OCI-LY7 (cell line): ENCODE measurements around the gene UQCC5. TPM values are rescaled to one million over a fixed set of nuclear protein-coding genes. Genes with fewer than 3 reads are reported as not detected.
"Not testable (repeated sequence)": the region's sequence is repeated elsewhere in the genome, so short reads cannot be mapped to it uniquely, and the experiment has no call there.

Experiments
- BruUV-seq: library from RNA; stranded (reverse); fragments of 400-500 nt; replicated peaks from 2 replicates; lab custom pipeline; 2021; lab: Mats Ljungman, UMichigan
- CTCF ChIA-PET: fragments of 300-600 bp; sonication (Branson Sonifier 250); formaldehyde crosslinking; loops from one replicate; lab custom pipeline; 2022; ENCODE audit warnings: antibody characterized with exemption; ENCODE audit not compliant: unreplicated experiment; lab: Charles Lee
- POLR2A ChIA-PET: fragments of 300-600 bp; sonication (Branson Sonifier 250); formaldehyde crosslinking; loops from one replicate; lab custom pipeline; 2022; ENCODE audit warnings: antibody characterized with exemption; lab: Charles Lee
- DNase-seq: peaks from one replicate; pipeline ENCODE4 v3.0.0-alpha.2; 2015; ENCODE audit warnings: low spot score
- H2AFZ ChIP-seq: fragments of 200-600 bp; sonication (generic), shearing (Covaris generic); 2 replicates; pipeline ENCODE4 v1.6.1; 2014; ENCODE audit warnings: mild to moderate bottlenecking, antibody characterized with exemption, low read length, moderate library complexity
- H3K27ac ChIP-seq: fragments of 200-600 bp; sonication (generic); 2 replicates; pipeline ENCODE4 v1.5.1; 2014; ENCODE audit warnings: mixed run types, low read depth, mild to moderate bottlenecking, moderate library complexity, low read length, inconsistent platforms; ENCODE audit not compliant: poor library complexity, severe bottlenecking
- H3K36me3 ChIP-seq: fragments of 200-600 bp; sonication (generic); 2 replicates; pipeline ENCODE4 v1.6.1; 2014; ENCODE audit warnings: mild to moderate bottlenecking, antibody characterized with exemption, low read length, moderate library complexity, mixed read lengths; ENCODE audit not compliant: insufficient read depth
- H3K4me1 ChIP-seq: fragments of 200-600 bp; sonication (generic); 2 replicates; pipeline ENCODE4 v1.5.1; 2014; ENCODE audit warnings: mild to moderate bottlenecking, low read length; ENCODE audit not compliant: insufficient read depth, poor library complexity, severe bottlenecking
- H3K4me2 ChIP-seq: fragments of 200-600 bp; sonication (generic); 2 replicates; pipeline ENCODE4 v1.6.1; 2014; ENCODE audit warnings: mild to moderate bottlenecking, low read length
- H3K4me3 ChIP-seq: fragments of 200-600 bp; sonication (generic); 2 replicates; pipeline ENCODE4 v1.5.1; 2014; ENCODE audit warnings: mild to moderate bottlenecking, low read depth, low read length; ENCODE audit not compliant: poor library complexity, severe bottlenecking
- H3K79me2 ChIP-seq: fragments of 200-600 bp; sonication (generic); 2 replicates; pipeline ENCODE4 v1.6.1; 2016; ENCODE audit warnings: low read depth, mild to moderate bottlenecking, low read length, moderate library complexity, mixed read lengths; ENCODE audit not compliant: insufficient read depth
- H3K9me2 ChIP-seq: fragments of 200-600 bp; sonication (generic); 2 replicates; pipeline ENCODE4 v1.6.1; 2016; ENCODE audit warnings: mild to moderate bottlenecking, low read length, mixed read lengths; ENCODE audit not compliant: insufficient read depth
- H3K9me3 ChIP-seq: fragments of 200-600 bp; sonication (generic); 2 replicates; pipeline ENCODE4 v1.6.1; 2014; ENCODE audit warnings: mild to moderate bottlenecking, mixed run types, low read length, mixed read lengths
- H4K20me1 ChIP-seq: fragments of 200-600 bp; sonication (generic); 2 replicates; pipeline ENCODE4 v1.6.1; 2014; ENCODE audit warnings: mild to moderate bottlenecking, antibody characterized with exemption, low read length, moderate library complexity, mixed read lengths; ENCODE audit not compliant: insufficient read depth
- EZH2phosphoT487 ChIP-seq: fragments of 200-600 bp; sonication (generic); IDR thresholded peaks from 2 replicates; pipeline ENCODE4 v1.6.1; 2018; ENCODE audit warnings: low read depth, borderline replicate concordance, mild to moderate bottlenecking, mixed run types, antibody characterized with exemption, low read length, moderate library complexity, mixed read lengths
- intact Hi-C: fragments of 100-400 bp; cut with micrococcal nuclease; formaldehyde crosslinking; loops from one replicate; pipeline ENCODE4 v1.10.0; 2022; ENCODE audit not compliant: unreplicated experiment
- total RNA-seq, 2 experiments: library from RNA; depleted of rRNA in 1 of 2; stranded (reverse); fragments of >200 nt in 1 of 2; shearing (Covaris generic) in 1 of 2; gene quantifications; 2 replicates each; pipeline ENCODE4 v1.2.3, GENCODE V29; 2014 to 2022
- TF ChIP-seq, protein P1 (sequence below): fragments of 200-600 bp; sonication (generic); conservative IDR thresholded peaks from 2 replicates; pipeline ENCODE4 v1.5.1; 2014; ENCODE audit warnings: mild to moderate bottlenecking, antibody characterized with exemption, low read length, moderate library complexity, mixed read lengths

The UQCC5 gene
- total RNA-seq, 2 experiments from 2014 or later, result 18.4 to 25.6 TPM

DNA sequence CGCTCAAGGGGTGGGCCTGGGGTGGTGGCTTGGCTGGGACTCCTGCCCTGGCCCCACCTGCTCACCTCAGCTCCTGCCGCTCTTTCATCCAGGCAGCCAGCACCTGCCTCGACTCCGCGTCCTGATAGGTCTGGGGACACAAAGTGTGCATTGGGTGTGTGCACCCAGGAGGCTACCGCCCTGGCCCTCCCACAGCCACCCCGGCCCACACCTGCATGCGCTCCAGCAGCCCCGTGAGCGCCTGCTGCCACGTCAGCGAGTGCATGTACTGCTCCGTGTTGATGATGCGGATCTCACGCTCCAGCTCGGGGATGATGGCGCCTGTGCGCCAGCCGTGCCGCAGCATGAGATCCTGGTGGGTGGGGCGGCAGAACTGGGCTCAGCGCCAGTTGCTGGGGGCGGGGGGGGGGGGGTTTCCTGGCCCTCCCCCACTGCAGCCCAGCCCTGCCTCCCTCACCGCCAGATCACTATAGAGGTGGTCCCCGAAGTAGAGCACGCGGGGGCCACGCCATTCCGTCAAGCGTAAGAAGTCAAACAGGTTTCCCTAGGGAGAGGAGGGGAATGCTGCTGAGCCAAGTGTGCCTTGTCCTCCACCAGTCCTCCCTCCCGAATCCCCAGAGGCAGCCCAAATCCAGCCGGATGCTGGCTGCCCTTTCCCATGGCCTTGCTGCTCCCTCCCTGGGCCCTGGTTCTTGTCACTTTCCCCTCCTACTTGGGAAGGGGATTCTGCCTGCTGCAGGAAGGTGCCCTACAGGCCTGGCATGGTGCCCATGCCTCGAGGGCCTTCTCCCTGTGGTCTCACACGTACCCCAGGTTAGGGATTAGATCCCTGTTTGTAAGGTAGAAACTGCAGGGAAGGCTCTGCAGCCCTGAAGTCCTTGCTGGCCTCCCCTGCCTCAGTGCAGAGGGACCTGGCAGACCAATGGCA lies 11.4 kb upstream of the UQCC5 start:
- TF ChIP-seq, protein P1, sequence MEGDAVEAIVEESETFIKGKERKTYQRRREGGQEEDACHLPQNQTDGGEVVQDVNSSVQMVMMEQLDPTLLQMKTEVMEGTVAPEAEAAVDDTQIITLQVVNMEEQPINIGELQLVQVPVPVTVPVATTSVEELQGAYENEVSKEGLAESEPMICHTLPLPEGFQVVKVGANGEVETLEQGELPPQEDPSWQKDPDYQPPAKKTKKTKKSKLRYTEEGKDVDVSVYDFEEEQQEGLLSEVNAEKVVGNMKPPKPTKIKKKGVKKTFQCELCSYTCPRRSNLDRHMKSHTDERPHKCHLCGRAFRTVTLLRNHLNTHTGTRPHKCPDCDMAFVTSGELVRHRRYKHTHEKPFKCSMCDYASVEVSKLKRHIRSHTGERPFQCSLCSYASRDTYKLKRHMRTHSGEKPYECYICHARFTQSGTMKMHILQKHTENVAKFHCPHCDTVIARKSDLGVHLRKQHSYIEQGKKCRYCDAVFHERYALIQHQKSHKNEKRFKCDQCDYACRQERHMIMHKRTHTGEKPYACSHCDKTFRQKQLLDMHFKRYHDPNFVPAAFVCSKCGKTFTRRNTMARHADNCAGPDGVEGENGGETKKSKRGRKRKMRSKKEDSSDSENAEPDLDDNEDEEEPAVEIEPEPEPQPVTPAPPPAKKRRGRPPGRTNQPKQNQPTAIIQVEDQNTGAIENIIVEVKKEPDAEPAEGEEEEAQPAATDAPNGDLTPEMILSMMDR, result no peak
- TF ChIP-seq EZH2phosphoT487, result no peak
- H3K4me3 ChIP-seq, result no peak overlapping the region
- no peaks in the 10 kb centered on the region for H3K79me2 ChIP-seq
- no peaks in the 10 kb centered on the region for H3K4me1 ChIP-seq
- ChIA-PET POLR2A (no interaction called here), CTCF (no interaction called here)
- H3K4me2 ChIP-seq, result no peak overlapping the region
- no TSS peak for BruUV-seq
- H4K20me1 ChIP-seq, result no peaks in the 10 kb centered on the region
- H3K9me3 ChIP-seq, result no peaks in the 10 kb centered on the region
- H2AFZ ChIP-seq, result no peak overlapping the region
- intact Hi-C loops, result no loop called here
- peaks cover 34% of the 10 kb centered on the region for H3K36me3 ChIP-seq
- H3K27ac ChIP-seq, result no peak overlapping the region
- no peak for DNase-seq
- no peaks in the 10 kb centered on the region for H3K9me2 ChIP-seq

DNA sequence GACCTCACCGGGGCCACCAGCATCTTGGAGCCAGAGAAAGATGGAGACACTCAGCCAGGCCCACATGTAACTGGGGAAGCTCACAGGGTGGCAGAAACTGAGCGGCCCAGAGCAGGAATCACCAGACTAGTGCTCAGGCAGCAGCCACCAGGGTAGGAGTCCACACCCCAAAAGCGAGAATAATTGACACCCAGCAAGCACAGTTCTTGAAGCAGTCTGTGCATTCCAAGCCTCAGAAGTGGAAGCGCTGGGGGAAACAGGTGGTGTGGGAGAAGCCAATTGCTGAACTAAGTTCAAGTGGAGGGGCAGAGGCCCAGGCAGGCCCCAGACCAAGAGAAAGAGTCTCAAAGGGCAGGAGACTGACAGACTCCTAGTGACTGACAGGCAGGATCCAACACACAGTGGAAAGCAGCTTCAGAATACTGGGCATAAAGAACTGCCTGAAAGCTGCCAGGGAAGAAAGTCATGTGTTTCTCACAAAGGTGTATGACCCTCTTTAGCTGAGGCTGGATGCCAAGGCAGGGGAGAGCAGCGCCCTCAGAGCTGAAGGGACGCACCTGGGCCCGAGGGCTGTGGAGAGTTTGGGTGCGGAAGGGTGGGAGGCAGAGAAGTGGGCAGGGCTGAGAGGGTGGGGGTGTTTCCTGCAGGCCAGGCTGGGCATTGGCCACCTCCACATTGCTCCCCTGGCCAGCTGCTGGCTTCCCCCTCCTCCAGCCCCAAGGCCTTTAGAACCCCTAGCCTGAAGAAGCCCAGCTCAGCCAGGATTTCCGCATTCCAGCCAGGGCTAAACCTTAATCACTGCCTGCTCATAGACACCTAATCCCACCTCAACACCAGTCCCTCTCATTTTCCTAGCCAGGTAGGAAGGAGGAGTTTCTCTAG lies 10.5 kb upstream of the UQCC5 start:
- Histone ChIP-seq H2AFZ (no peak overlapping the region), H3K36me3 (peaks cover 34% of the 10 kb centered on the region), H3K9me3 (no peaks in the 10 kb centered on the region), H3K4me3 (no peak overlapping the region), H3K79me2 (no peaks in the 10 kb centered on the region), H3K4me2 (no peak overlapping the region), H3K27ac (no peak overlapping the region), H4K20me1 (no peaks in the 10 kb centered on the region), H3K4me1 (no peaks in the 10 kb centered on the region), H3K9me2 (no peaks in the 10 kb centered on the region)
- intact Hi-C loops, result no loop called here
- BruUV-seq, result no TSS peak
- DNase-seq, result no peak
- TF ChIP-seq, protein P1, result no peak
- no peak for TF ChIP-seq EZH2phosphoT487
- ChIA-PET POLR2A (interaction anchor here (1.9 kb wide), 1 partner anchor 10 kb away, joined by 6 read pairs; the partner anchor contains the start of gene UQCC5), CTCF (interaction anchor here (0.7 kb wide), 1 partner anchor 8 kb away, joined by 3 read pairs; no protein-coding TSS in a partner anchor)

DNA sequence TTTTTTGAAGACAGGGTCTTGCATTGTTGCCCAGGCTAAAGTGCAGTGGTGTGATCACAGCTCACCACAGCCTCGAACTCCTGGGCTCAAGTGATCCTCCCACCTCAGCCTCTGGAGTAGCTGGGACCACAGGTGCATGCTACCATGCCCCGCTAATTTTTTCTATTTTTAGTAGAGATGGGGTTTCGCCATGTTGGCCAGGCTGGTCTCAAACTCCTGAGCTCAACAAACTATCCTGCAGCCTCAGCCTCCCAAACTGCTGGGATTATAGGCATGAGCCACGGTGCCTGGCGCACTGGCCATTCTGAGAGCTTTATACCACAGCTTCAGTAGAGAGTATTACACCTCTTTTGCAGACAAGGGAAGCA lies 9.8 kb upstream of the UQCC5 start:
- not testable (repeated sequence) for BruUV-seq

More for the DNA sequence above, 9.8 kb upstream of the UQCC5 start:
- intact Hi-C loops, H3K4me3 ChIP-seq, DNase-seq, H3K9me2 ChIP-seq, H4K20me1 ChIP-seq, H2AFZ ChIP-seq, H3K4me2 ChIP-seq, H3K79me2 ChIP-seq, H3K27ac ChIP-seq, H3K4me1 ChIP-seq, H3K9me3 ChIP-seq: not testable (repeated sequence)
- H3K36me3 ChIP-seq, result peaks cover 34% of the 10 kb centered on the region
- POLR2A ChIA-PET, result interaction anchor here (0.6 to 1.9 kb wide), 2 partner anchors 10 to 609 kb away, joined by 3 to 6 read pairs; partner anchors contain the start of gene UQCC5
- CTCF ChIA-PET, result interaction anchor here (0.7 kb wide), 1 partner anchor 9 kb away, joined by 3 read pairs; no protein-coding TSS in a partner anchor
